ENCODE data around the gene HPS4.
A peak's percentile ranks its signal among the peaks of the same experiment; 100 is the strongest.

Gene HPS4

DNA sequence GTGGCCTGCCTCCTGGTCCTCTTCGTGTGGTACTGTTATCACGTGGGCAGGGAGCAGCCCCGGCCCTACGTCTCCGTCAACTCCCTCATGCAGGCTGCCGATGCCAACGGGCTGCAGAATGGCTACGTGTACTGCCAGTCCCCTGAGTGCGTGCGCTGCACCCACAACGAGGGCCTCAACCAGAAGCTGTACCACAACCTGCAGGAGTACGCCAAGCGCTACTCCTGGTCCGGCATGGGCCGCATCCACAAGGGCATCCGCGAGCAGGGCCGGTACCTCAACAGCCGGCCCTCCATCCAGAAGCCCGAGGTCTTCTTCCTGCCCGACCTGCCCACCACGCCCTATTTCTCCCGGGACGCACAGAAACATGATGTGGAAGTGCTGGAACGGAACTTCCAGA is 49.8 kb downstream of the HPS4 start:
- no peak overlapping the region for H3K4me2 ChIP-seq (ENCODE audit: low read length)
- no peak overlapping the region for H3K4me3 ChIP-seq (ENCODE audit: low read length)
- H3K9me3 ChIP-seq (ENCODE audit: control insufficient read depth, insufficient read depth, low read length) = no peaks in the 10 kb centered on the region
- H3K4me1 ChIP-seq (ENCODE audit: control insufficient read depth, low read length) = peaks cover 15% of the 10 kb centered on the region
- TF ChIP-seq, protein P1, sequence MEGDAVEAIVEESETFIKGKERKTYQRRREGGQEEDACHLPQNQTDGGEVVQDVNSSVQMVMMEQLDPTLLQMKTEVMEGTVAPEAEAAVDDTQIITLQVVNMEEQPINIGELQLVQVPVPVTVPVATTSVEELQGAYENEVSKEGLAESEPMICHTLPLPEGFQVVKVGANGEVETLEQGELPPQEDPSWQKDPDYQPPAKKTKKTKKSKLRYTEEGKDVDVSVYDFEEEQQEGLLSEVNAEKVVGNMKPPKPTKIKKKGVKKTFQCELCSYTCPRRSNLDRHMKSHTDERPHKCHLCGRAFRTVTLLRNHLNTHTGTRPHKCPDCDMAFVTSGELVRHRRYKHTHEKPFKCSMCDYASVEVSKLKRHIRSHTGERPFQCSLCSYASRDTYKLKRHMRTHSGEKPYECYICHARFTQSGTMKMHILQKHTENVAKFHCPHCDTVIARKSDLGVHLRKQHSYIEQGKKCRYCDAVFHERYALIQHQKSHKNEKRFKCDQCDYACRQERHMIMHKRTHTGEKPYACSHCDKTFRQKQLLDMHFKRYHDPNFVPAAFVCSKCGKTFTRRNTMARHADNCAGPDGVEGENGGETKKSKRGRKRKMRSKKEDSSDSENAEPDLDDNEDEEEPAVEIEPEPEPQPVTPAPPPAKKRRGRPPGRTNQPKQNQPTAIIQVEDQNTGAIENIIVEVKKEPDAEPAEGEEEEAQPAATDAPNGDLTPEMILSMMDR (IDR thresholded peaks at IDR 0.05; ENCODE audit: low read depth, low read length, poor library complexity, severe bottlenecking) = no peak
- TF ChIP-seq EZH2phosphoT487 (IDR thresholded peaks at IDR 0.05; ENCODE audit: borderline replicate concordance, low read length) = no peak
- no peak overlapping the region for H3K27ac ChIP-seq (ENCODE audit: low read depth, low read length)
- H4K20me1 ChIP-seq (ENCODE audit: control insufficient read depth, insufficient read depth, low read depth, low read length) = no peaks in the 10 kb centered on the region
- H3K36me3 ChIP-seq (ENCODE audit: control insufficient read depth, low read length) = peaks cover 16% of the 10 kb centered on the region
- no peaks in the 10 kb centered on the region for H3K9me2 ChIP-seq (replicated peaks; ENCODE audit: control insufficient read depth, low read length)
- H3F3A ChIP-seq (ENCODE audit: control insufficient read depth, insufficient read depth) = peaks cover 4% of the 10 kb centered on the region; the same call in 1 of the 2 replicates
- no peaks in the 10 kb centered on the region for H3K27me3 ChIP-seq (ENCODE audit: control insufficient read depth, low read length)
- peaks cover 49% of the 10 kb centered on the region for H3K79me2 ChIP-seq (ENCODE audit: control insufficient read depth, low read length)

DNA sequence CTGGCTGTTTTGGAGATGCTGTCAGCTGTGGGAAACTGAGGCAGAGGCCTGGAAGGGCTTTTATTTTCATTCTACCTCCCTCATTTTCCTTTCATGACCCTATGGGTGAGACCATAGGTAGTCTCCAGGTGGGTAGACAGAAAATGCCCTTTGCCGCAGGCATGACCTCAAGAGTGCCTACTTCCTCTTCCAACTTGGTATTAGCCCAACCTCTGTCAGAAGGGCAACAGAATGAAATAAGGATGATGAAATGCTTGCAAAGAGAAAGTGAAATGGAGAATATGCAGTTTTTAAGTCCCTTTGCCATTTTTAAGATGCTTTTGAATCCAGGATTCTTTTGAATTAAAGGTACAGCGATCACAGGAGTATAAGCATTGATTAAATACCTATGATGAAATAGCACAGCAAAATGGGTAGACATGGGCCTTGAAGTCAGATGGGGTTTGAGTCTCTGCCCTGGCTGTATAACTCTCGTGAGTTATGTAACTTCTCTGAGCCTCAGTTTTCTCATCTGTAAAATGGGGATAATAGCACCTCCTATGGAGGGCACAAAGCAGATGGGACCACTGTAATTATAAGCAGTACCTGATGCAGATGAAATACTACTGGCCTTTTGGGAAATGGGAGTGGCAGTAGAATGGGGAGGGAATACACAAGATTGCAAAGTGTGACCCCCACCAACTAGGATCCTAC is 50.8 kb downstream of the HPS4 start:
- no peak overlapping the region for H3K4me2 ChIP-seq (ENCODE audit: low read length)
- H3K79me2 ChIP-seq (ENCODE audit: control insufficient read depth, low read length) = peaks cover 44% of the 10 kb centered on the region
- no peak overlapping the region for H3K4me3 ChIP-seq (ENCODE audit: low read length)
- no peak for TF ChIP-seq EZH2phosphoT487 (IDR thresholded peaks at IDR 0.05; ENCODE audit: borderline replicate concordance, low read length)
- TF ChIP-seq, protein P1 (IDR thresholded peaks at IDR 0.05; ENCODE audit: low read depth, low read length, poor library complexity, severe bottlenecking) = no peak
- no peak overlapping the region for H3K27ac ChIP-seq (ENCODE audit: low read depth, low read length)
- H3K36me3 ChIP-seq (ENCODE audit: control insufficient read depth, low read length) = peaks cover 16% of the 10 kb centered on the region
- no peaks in the 10 kb centered on the region for H3K9me2 ChIP-seq (replicated peaks; ENCODE audit: control insufficient read depth, low read length)
- H4K20me1 ChIP-seq (ENCODE audit: control insufficient read depth, insufficient read depth, low read depth, low read length) = no peaks in the 10 kb centered on the region
- H3K9me3 ChIP-seq (ENCODE audit: control insufficient read depth, insufficient read depth, low read length) = no peaks in the 10 kb centered on the region
- H3K27me3 ChIP-seq (ENCODE audit: control insufficient read depth, low read length) = no peaks in the 10 kb centered on the region
- H3K4me1 ChIP-seq (ENCODE audit: control insufficient read depth, low read length) = peaks cover 24% of the 10 kb centered on the region
- H3F3A ChIP-seq (ENCODE audit: control insufficient read depth, insufficient read depth) = peaks cover 8% of the 10 kb centered on the region

DNA sequence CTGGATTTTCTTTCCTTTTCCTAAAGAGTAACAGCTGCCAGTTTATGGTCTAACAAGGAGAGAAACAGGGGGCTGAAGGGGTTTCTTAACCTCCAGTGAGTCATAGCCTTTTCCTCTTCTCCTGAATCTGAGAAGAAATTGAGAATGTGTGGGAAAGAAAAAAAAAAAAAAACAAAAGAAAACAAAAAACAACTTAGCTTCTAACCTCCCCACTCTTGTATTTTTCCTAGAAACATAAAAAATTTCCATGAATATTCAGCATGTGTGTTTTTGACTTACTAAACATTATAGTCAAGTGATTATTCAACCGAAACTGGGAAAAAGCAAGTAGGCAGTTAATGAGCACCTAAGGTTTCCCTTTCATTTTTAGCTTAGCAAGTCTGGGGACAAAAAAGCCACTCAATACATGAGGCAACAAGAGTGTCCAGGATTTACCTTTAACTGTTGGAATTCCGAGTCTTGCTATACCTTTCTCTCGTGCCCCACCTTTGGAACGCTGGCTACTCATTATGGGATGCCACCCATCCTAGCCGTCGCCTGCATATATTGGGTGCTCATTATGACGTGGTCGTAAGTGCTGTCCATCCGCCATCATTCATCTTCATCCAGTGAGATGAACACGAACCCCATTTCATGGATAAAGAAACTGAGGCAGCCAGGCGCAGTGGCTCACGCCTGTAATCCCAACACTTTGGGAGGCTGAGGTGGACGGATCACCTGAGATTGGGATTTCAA is 52.2 kb downstream of the HPS4 start:
- no peaks in the 10 kb centered on the region for H3K9me2 ChIP-seq (replicated peaks; ENCODE audit: control insufficient read depth, low read length)
- no peaks in the 10 kb centered on the region for H3K9me3 ChIP-seq (ENCODE audit: control insufficient read depth, insufficient read depth, low read length)
- peaks cover 15% of the 10 kb centered on the region for H3F3A ChIP-seq (ENCODE audit: control insufficient read depth, insufficient read depth)
- H3K27ac ChIP-seq (ENCODE audit: low read depth, low read length) = no peak overlapping the region
- peaks cover 29% of the 10 kb centered on the region for H3K4me1 ChIP-seq (ENCODE audit: control insufficient read depth, low read length)
- peaks cover 16% of the 10 kb centered on the region for H3K36me3 ChIP-seq (ENCODE audit: control insufficient read depth, low read length)
- no peaks in the 10 kb centered on the region for H3K27me3 ChIP-seq (ENCODE audit: control insufficient read depth, low read length)
- H4K20me1 ChIP-seq (ENCODE audit: control insufficient read depth, insufficient read depth, low read depth, low read length) = no peaks in the 10 kb centered on the region
- TF ChIP-seq EZH2phosphoT487 (IDR thresholded peaks at IDR 0.05; ENCODE audit: borderline replicate concordance, low read length) = no peak
- TF ChIP-seq, protein P1 (IDR thresholded peaks at IDR 0.05; ENCODE audit: low read depth, low read length, poor library complexity, severe bottlenecking) = no peak
- peak overlapping the region; percentile 81; the same call in 1 of the 2 replicates for H3K4me2 ChIP-seq (ENCODE audit: low read length)
- H3K4me3 ChIP-seq (ENCODE audit: low read length) = no peak overlapping the region
- H3K79me2 ChIP-seq (ENCODE audit: control insufficient read depth, low read length) = peaks cover 32% of the 10 kb centered on the region
